H1 (cell line): Measurements from ENCODE around the gene MYOCD. TPM values are rescaled to one million over a fixed set of nuclear protein-coding genes. Genes with fewer than 3 reads are reported as not detected.

ENCODE experiments used
- CTCF ChIA-PET: fragments of 300-600 bp; sonication (Branson Sonifier 250); formaldehyde crosslinking; loops from one replicate; lab custom pipeline; 2021; ENCODE audit not compliant: partially characterized antibody; lab: Charles Lee
- POLR2A ChIA-PET: fragments of 300-600 bp; sonication (Branson Sonifier 250); formaldehyde crosslinking; loops from one replicate; lab custom pipeline; 2021; ENCODE audit warnings: inconsistent platforms; ENCODE audit not compliant: partially characterized antibody; lab: Charles Lee
- DNase-seq, 2 experiments: peaks; one replicate each; pipeline versions ENCODE4 v3.0.0 to v3.0.0-alpha.2; 2010 to 2022; ENCODE audit warnings: low spot score in 2 of 2, low read depth in 1 of 2, mixed read lengths in 1 of 2
- FAIRE-seq: peaks from 2 replicates; lab custom pipeline; 2011; peaks lifted over from hg19 to GRCh38; lab: Jason Lieb, UNC
- H2AFZ ChIP-seq: 2 replicates; pipeline ENCODE4 v1.8.1; 2012; ENCODE audit warnings: low read length, inconsistent platforms
- H2AK5ac ChIP-seq: 2 replicates; pipeline ENCODE4 v1.6.1; 2013; ENCODE audit warnings: low read depth, low read length
- H2BK120ac ChIP-seq: replicated peaks from 2 replicates; pipeline ENCODE3; 2013; ENCODE audit warnings: low read depth, low read length, inconsistent platforms
- H2BK12ac ChIP-seq: 2 replicates; pipeline ENCODE4 v1.6.1; 2013; ENCODE audit warnings: low read depth, low read length
- H2BK15ac ChIP-seq: 2 replicates; pipeline ENCODE4 v1.6.1; 2013; ENCODE audit warnings: low read length
- H2BK20ac ChIP-seq: 2 replicates; pipeline ENCODE4 v1.6.1; 2013; ENCODE audit warnings: low read length
- H2BK5ac ChIP-seq: 2 replicates; pipeline ENCODE4 v1.6.1; 2013; ENCODE audit warnings: low read depth, low read length
- H3K14ac ChIP-seq: 2 replicates; pipeline ENCODE4 v1.6.1; 2013; ENCODE audit warnings: inconsistent platforms; ENCODE audit not compliant: insufficient read length
- H3K18ac ChIP-seq: 2 replicates; pipeline ENCODE4 v1.6.1; 2013; ENCODE audit warnings: low read length; ENCODE audit errors: extremely low read depth
- H3K23ac ChIP-seq: 2 replicates; pipeline ENCODE4 v1.6.1; 2013; ENCODE audit warnings: inconsistent platforms; ENCODE audit not compliant: insufficient read length
- H3K23me2 ChIP-seq: 2 replicates; pipeline ENCODE4 v1.6.1; 2013; ENCODE audit warnings: low read depth, low read length
- H3K27ac ChIP-seq: 2 replicates; pipeline ENCODE4 v1.6.1; 2011; ENCODE audit warnings: low read depth, low read length, inconsistent platforms
- H3K27me3 ChIP-seq, 4 experiments: replicated peaks in 1 of 4; 1 replicate in 1 of 4; 2 replicates in 3 of 4; pipeline versions ENCODE4 v1.6.1 to v1.8.1; 2011 to 2013; ENCODE audit warnings: low read length in 3 of 4, mild to moderate bottlenecking in 3 of 4, inconsistent platforms in 2 of 4, mixed read lengths in 2 of 4, moderate library complexity in 1 of 4; ENCODE audit not compliant: control insufficient read depth in 3 of 4, insufficient read depth in 3 of 4; ENCODE audit errors: extremely low read depth in 1 of 4
- H3K36me3 ChIP-seq, 4 experiments: 2 replicates each; pipeline versions ENCODE4 v1.6.1 to v1.8.1; 2011 to 2013; ENCODE audit warnings: mild to moderate bottlenecking in 4 of 4, low read length in 3 of 4, moderate library complexity in 2 of 4, control low read depth in 1 of 4, inconsistent platforms in 1 of 4; ENCODE audit not compliant: insufficient read depth in 4 of 4, control insufficient read depth in 2 of 4
- H3K4ac ChIP-seq: replicated peaks from 2 replicates; pipeline ENCODE3; 2013; ENCODE audit warnings: low read length, low read depth, mixed read lengths, inconsistent platforms; ENCODE audit not compliant: insufficient read length
- H3K4me1 ChIP-seq, 4 experiments: replicated peaks in 1 of 4; 1 replicate in 1 of 4; 2 replicates in 3 of 4; pipeline versions ENCODE4 v1.6.1 to v1.8.1; 2011 to 2013; ENCODE audit warnings: low read length in 3 of 4, inconsistent platforms in 2 of 4, mixed read lengths in 1 of 4; ENCODE audit not compliant: insufficient read depth in 4 of 4, control insufficient read depth in 3 of 4
- H3K4me2 ChIP-seq, 2 experiments: 2 replicates each; pipeline versions ENCODE4 v1.6.1 to v1.8.1; 2011 to 2013; ENCODE audit warnings: low read depth in 2 of 2, low read length in 2 of 2, control low read depth in 1 of 2, inconsistent platforms in 1 of 2, mild to moderate bottlenecking in 1 of 2; ENCODE audit not compliant: insufficient read depth in 1 of 2
- H3K4me3 ChIP-seq, 4 experiments: fragments of 200-600, 300-600 bp in 1 of 4; sonication (generic), shearing (Covaris generic), sonication (Bioruptor Twin) in 1 of 4; 2 replicates each; pipeline versions ENCODE4 v1.5.1 to v1.8.1; 2011 to 2016; ENCODE audit warnings: low read length in 4 of 4, low read depth in 3 of 4, control low read depth in 2 of 4, inconsistent platforms in 2 of 4, mild to moderate bottlenecking in 2 of 4, mixed read lengths in 1 of 4, moderate library complexity in 1 of 4; ENCODE audit not compliant: insufficient read depth in 2 of 4; ENCODE audit errors: extremely low read depth in 1 of 4
- H3K56ac ChIP-seq: replicated peaks from 2 replicates; pipeline ENCODE3; 2013; ENCODE audit warnings: low read depth, mild to moderate bottlenecking, mixed read lengths, low read length, inconsistent platforms; ENCODE audit not compliant: insufficient read length
- H3K79me1 ChIP-seq: 2 replicates; pipeline ENCODE4 v1.6.1; 2013; ENCODE audit warnings: low read depth, low read length, control low read depth
- H3K79me2 ChIP-seq, 2 experiments: 2 replicates each; pipeline versions ENCODE4 v1.6.1 to v1.8.1; 2012 to 2013; ENCODE audit warnings: low read length in 2 of 2, mild to moderate bottlenecking in 2 of 2, inconsistent platforms in 1 of 2; ENCODE audit not compliant: insufficient read depth in 2 of 2, control insufficient read depth in 1 of 2
- H3K9ac ChIP-seq, 4 experiments: replicated peaks in 1 of 4; 1 replicate in 1 of 4; 2 replicates in 3 of 4; pipeline versions ENCODE4 v1.6.1 to v1.8.1; 2011 to 2013; ENCODE audit warnings: low read depth in 3 of 4, low read length in 3 of 4, control low read depth in 2 of 4, mild to moderate bottlenecking in 2 of 4, moderate library complexity in 2 of 4, inconsistent platforms in 1 of 4; ENCODE audit errors: extremely low read depth in 1 of 4
- H3K9me3 ChIP-seq, 2 experiments: 2 replicates each; pipeline versions ENCODE4 v1.6.1 to v1.8.1; 2012 to 2013; ENCODE audit warnings: mild to moderate bottlenecking in 2 of 2, moderate library complexity in 2 of 2, control low read depth in 1 of 2, inconsistent platforms in 1 of 2, low read depth in 1 of 2, low read length in 1 of 2, mixed read lengths in 1 of 2; ENCODE audit not compliant: insufficient read depth in 2 of 2
- H4K20me1 ChIP-seq, 2 experiments: replicated peaks in 1 of 2; 2 replicates each; pipeline versions ENCODE3 to v1.8.1; 2011 to 2013; ENCODE audit warnings: inconsistent platforms in 2 of 2, low read length in 2 of 2, mild to moderate bottlenecking in 1 of 2; ENCODE audit not compliant: insufficient read depth in 2 of 2, control insufficient read depth in 1 of 2
- H4K5ac ChIP-seq: 2 replicates; pipeline ENCODE4 v1.6.1; 2013; ENCODE audit warnings: low read length, low read depth, mixed read lengths, inconsistent platforms; ENCODE audit not compliant: insufficient read length
- H4K8ac ChIP-seq: 2 replicates; pipeline ENCODE4 v1.8.0; 2013; ENCODE audit warnings: mild to moderate bottlenecking, moderate library complexity, low read length, inconsistent platforms; ENCODE audit not compliant: insufficient read depth; ENCODE audit errors: extremely low read depth
- H4K91ac ChIP-seq: replicated peaks from 2 replicates; pipeline ENCODE3; 2013; ENCODE audit warnings: low read length, mixed read lengths, inconsistent platforms; ENCODE audit not compliant: insufficient read length
- CEBPB ChIP-seq: IDR thresholded peaks from 2 replicates; pipeline ENCODE4 v1.6.1; 2012; ENCODE audit warnings: low read depth, low read length
- CHD1 ChIP-seq: IDR thresholded peaks from 2 replicates; pipeline ENCODE4 v1.6.1; 2012; ENCODE audit warnings: low read depth, low read length, improper control_type of control experiment
- CREB1 ChIP-seq: IDR thresholded peaks from 2 replicates; pipeline ENCODE4 v1.6.1; 2012; ENCODE audit warnings: inconsistent platforms
- E2F6 ChIP-seq: IDR thresholded peaks from 2 replicates; pipeline ENCODE4 v1.6.1; 2012; ENCODE audit warnings: inconsistent platforms
- FOSL1 ChIP-seq: IDR thresholded peaks from 2 replicates; pipeline ENCODE4 v1.6.1; 2011; ENCODE audit warnings: mild to moderate bottlenecking, low read depth, low read length, moderate library complexity; ENCODE audit not compliant: insufficient read depth
- KDM4A ChIP-seq: IDR thresholded peaks from one replicate; pipeline ENCODE4 v1.7.1; 2012; ENCODE audit warnings: low read depth, mild to moderate bottlenecking, moderate library complexity, low read length, inconsistent platforms; ENCODE audit not compliant: severe bottlenecking
- RNF2 ChIP-seq: fragments of 200-900, 300-1000 bp; sonication (generic); IDR thresholded peaks from 2 replicates; pipeline ENCODE4 v1.7.1; 2016; ENCODE audit warnings: borderline replicate concordance, low read depth, mild to moderate bottlenecking, antibody characterized with exemption, low read length; ENCODE audit not compliant: poor library complexity, severe bottlenecking; ENCODE audit errors: missing control alignments
- SIN3A ChIP-seq, 2 experiments: IDR thresholded peaks in 1 of 2; conservative IDR thresholded peaks in 1 of 2; 2 replicates each; pipeline ENCODE4 v1.6.1; 2011 to 2012; ENCODE audit warnings: low read length in 2 of 2, improper control_type of control experiment in 1 of 2, low read depth in 1 of 2, mild to moderate bottlenecking in 1 of 2
- SP4 ChIP-seq: IDR thresholded peaks from 2 replicates; pipeline ENCODE4 v1.6.1; 2012; ENCODE audit warnings: low read length, inconsistent platforms
- SRF ChIP-seq: IDR thresholded peaks from 2 replicates; pipeline ENCODE4 v1.6.1; 2011; ENCODE audit warnings: mild to moderate bottlenecking, low read depth, low read length, moderate library complexity
- YY1 ChIP-seq: IDR thresholded peaks from 2 replicates; pipeline ENCODE4 v1.6.1; 2011; ENCODE audit warnings: low read depth, mild to moderate bottlenecking, low read length
- WGBS, 2 experiments: shearing (Covaris generic) in 1 of 2; methylation state at CpG; one replicate each; pipeline versions ENCODE4 v1.1.6 to v1.1.7; 2013 to 2015; ENCODE audit warnings: low lambda C conversion rate in 2 of 2, mixed read lengths in 2 of 2, inconsistent platforms in 1 of 2, low coverage in 1 of 2, missing lambda C conversion rate in 1 of 2; ENCODE audit not compliant: insufficient replicate concordance in 2 of 2, insufficient coverage in 1 of 2, insufficient read length in 1 of 2; ENCODE audit errors: extremely low coverage in 1 of 2, missing lambda C conversion rate in 1 of 2; 5-methylcytosine and 5-hydroxymethylcytosine counted together
- polyA plus RNA-seq, 7 experiments: library from polyadenylated mRNA; depleted of rRNA in 3 of 7; stranded (reverse) in 5 of 7; unstranded in 2 of 7; fragments of >200 nt in 5 of 7; fragments of 200-250 nt in 2 of 7; gene quantifications; 1 replicate in 5 of 7; 2 replicates in 1 of 7; 4 replicates in 1 of 7; pipeline versions ENCODE4 v1.2.1 to v1.2.3, GENCODE V29; 2011 to 2013; ENCODE audit warnings: missing spikeins in 2 of 7, mixed read lengths in 2 of 7
- total RNA-seq: library from RNA; stranded (reverse); fragmentation: NEBNext Ultra II Directional; extraction: Animal tissue kit (Norgen Biotek cat#: 25700); gene quantifications from 2 replicates; pipeline ENCODE4 v1.2.1, GENCODE V29; 2021
- TF ChIP-seq, protein P1 (sequence below): IDR thresholded peaks from 2 replicates; pipeline ENCODE4 v1.6.1; 2011; ENCODE audit warnings: low read depth, mild to moderate bottlenecking, low read length; ENCODE audit not compliant: insufficient read depth

MYOCD gene
- total and polyA plus RNA-seq, 2 of the 8 experiments (the other 6 are each of a cell fraction or from before 2014, with no cell fraction given), result 0.30 to 4.9 TPM

DNA sequence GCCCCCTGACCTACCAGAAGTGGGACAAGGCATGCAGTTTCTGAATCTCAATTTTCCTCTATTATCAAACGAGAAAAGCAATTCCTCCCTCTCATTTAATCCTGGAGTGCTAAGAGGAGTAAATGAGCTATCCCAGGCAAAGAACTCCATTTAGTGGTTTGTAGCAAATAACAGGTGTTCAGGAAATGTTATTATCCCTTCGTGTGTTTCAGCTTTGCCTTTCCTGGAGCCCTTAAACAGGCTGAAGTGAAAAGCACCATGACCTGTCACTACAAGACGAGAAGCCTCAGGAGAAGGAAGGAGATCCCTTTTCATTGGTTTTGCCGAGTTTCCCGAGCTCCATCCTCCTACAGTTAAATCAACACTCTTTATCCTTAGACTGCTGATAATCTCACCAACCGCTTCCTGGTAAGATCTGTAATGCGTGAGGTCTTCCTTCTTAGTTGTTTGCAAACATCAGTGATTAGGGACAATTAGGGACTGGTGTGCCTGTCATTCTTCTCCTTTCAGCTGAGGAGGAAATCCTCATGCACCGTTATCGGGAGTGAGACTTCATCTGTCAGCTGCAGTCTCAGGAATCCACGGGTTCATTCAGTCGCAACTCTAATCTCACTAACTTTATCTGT, 30.8 kb upstream of the MYOCD start:
- peaks cover 0 to 3% (median 0%) of the 10 kb centered on the region in 4 experiments; a peak in 2 of 7 replicates for H3K4me1 ChIP-seq
- WGBS, 2 experiments, result 87% methylated on average over 11 of the region's 11 CpGs; no CpG with 5 or more reads in 1 of the 2 experiments
- H3K14ac ChIP-seq, result no peak overlapping the region
- DNase-seq, result no peak
- H3K36me3 ChIP-seq, result no peaks in the 10 kb centered on the region
- H2BK120ac ChIP-seq, result no peak overlapping the region
- no peak overlapping the region for H4K91ac ChIP-seq
- no peaks in the 10 kb centered on the region for H3K9me3 ChIP-seq
- no peaks in the 10 kb centered on the region for H3K79me2 ChIP-seq
- CTCF ChIA-PET, result interaction anchor here (0.6 to 2.3 kb wide), 3 partner anchors 89 to 188 kb away, joined by 3 to 9 read pairs (median 4); no protein-coding TSS in a partner anchor
- H3K4me2 ChIP-seq, result no peak overlapping the region
- H3K23ac ChIP-seq, result no peak overlapping the region
- no peak overlapping the region for H3K4ac ChIP-seq
- no peak overlapping the region for H3K56ac ChIP-seq
- H2BK12ac ChIP-seq, result no peak overlapping the region; the same call in 1 of the 2 replicates
- 0 out of 2 replicates have a peak overlapping the region, but pooled peaks have one; percentile 19 for H2AFZ ChIP-seq
- H3K18ac ChIP-seq, result no peak overlapping the region
- H4K5ac ChIP-seq, result no peak overlapping the region
- H3K79me1 ChIP-seq, result no peaks in the 10 kb centered on the region
- no peak overlapping the region for H2BK15ac ChIP-seq
- H3K9ac ChIP-seq, result no peak overlapping the region
- no peak for FAIRE-seq
- H4K8ac ChIP-seq, result no peak overlapping the region
- POLR2A ChIA-PET, result no interaction called here
- no peak overlapping the region for H2BK20ac ChIP-seq
- no peaks in the 10 kb centered on the region for H3K27me3 ChIP-seq
- no peaks in the 10 kb centered on the region for H4K20me1 ChIP-seq
- H3K23me2 ChIP-seq, result no peaks in the 10 kb centered on the region
- no peak overlapping the region for H2BK5ac ChIP-seq
- H2AK5ac ChIP-seq, result no peak overlapping the region
- H3K27ac ChIP-seq, result no peak overlapping the region
- H3K4me3 ChIP-seq, result no peak overlapping the region
- TF ChIP-seq CEBPB (no peak), SIN3A (conservative IDR thresholded peaks at IDR 0.05 in 1 of 2, IDR thresholded peaks at IDR 0.05 in 1 of 2; ENCODE audit: low read depth in 1 of 2, low read length in 2 of 2) (no peak), RNF2 (no peak), YY1 (no peak), CHD1 (no peak), CREB1 (no peak), SRF (no peak), E2F6 (no peak), SP4 (no peak), KDM4A (no peak), FOSL1 (no peak)
- TF ChIP-seq, protein P1, sequence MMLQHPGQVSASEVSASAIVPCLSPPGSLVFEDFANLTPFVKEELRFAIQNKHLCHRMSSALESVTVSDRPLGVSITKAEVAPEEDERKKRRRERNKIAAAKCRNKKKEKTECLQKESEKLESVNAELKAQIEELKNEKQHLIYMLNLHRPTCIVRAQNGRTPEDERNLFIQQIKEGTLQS, result no peak
